Measurements from ENCODE around the gene TRIOBP. TPM values are rescaled to one million over a fixed set of nuclear protein-coding genes. Genes with fewer than 3 reads are reported as not detected.
A peak's percentile ranks its signal among the peaks of the same experiment; 100 is the strongest.

Gene TRIOBP
- total and polyA plus RNA-seq, 2 of the 4 experiments (the other 2 are of a cell fraction) = 46.4 to 69.8 TPM

GRCh38 chr22:37803639-37804351 lies 106.9 kb downstream of the TRIOBP start:
- Histone ChIP-seq H2BK20ac (ENCODE audit: low read depth, low read length) (no peak overlapping the region; the same call in 1 of the 2 replicates), H3K4me1 (ENCODE audit: control insufficient read depth, insufficient read depth, low read length) (peaks cover 12% of the 10 kb centered on the region), H3K9me1 (ENCODE audit: insufficient read depth, low read length) (peaks cover 5% of the 10 kb centered on the region; the same call in 1 of the 2 replicates), H4K91ac (ENCODE audit: insufficient read depth, low read depth, low read length) (peak overlapping the region; percentile 23; the same call in 1 of the 2 replicates), H3K79me1 (ENCODE audit: low read depth in 1 of 2, low read length in 2 of 2) (peaks cover 11 to 31% of the 10 kb centered on the region in 2 experiments; a peak in 3 of 4 replicates), H4K20me1 (ENCODE audit: insufficient read depth, low read length) (0 out of 2 replicates have a peak, but pooled peaks cover 8% of the 10 kb centered on the region), H3K4me3 (ENCODE audit: insufficient read depth, low read depth, low read length) (no peak overlapping the region), H3K27ac (ENCODE audit: insufficient read depth, low read length) (no peak overlapping the region), H2BK5ac (ENCODE audit: low read depth, low read length, poor library complexity, severe bottlenecking) (no peak overlapping the region), H4K8ac (ENCODE audit: low read depth in 2 of 2, low read length in 2 of 2) (peak overlapping the region; percentile 69 to 94; a peak in 3 of 4 replicates), H2AK9ac (replicated peaks; ENCODE audit: low read depth, low read length, poor library complexity) (peak overlapping the region; percentile 96), H3K27me3 (ENCODE audit: control insufficient read depth, insufficient read depth, low read length) (no peaks in the 10 kb centered on the region), H3K36me3 (ENCODE audit: control insufficient read depth, insufficient read depth, low read length) (no peaks in the 10 kb centered on the region), H3K9me3 (ENCODE audit: control insufficient read depth, insufficient read depth, low read length) (no peaks in the 10 kb centered on the region), H2AFZ (replicated peaks; ENCODE audit: low read length, poor library complexity) (peak overlapping the region; percentile 88), H3K4me2 (ENCODE audit: low read depth, low read length) (no peak overlapping the region; the same call in 1 of the 2 replicates), H2AK5ac (ENCODE audit: low read depth, low read length) (no peak overlapping the region), H3K18ac (ENCODE audit: low read depth, low read length) (no peak overlapping the region), H3K23ac (ENCODE audit: low read depth, low read length) (0 out of 2 replicates have a peak overlapping the region, but pooled peaks have one; percentile 39), H2BK120ac (ENCODE audit: low read depth, low read length) (peak overlapping the region; percentile 52; the same call in 1 of the 2 replicates), H3K4ac (ENCODE audit: low read depth, low read length) (peak overlapping the region; percentile 63), H3K9ac (ENCODE audit: low read depth, low read length) (no peak overlapping the region), H3K56ac (ENCODE audit: extremely low read depth, insufficient read depth, low read length) (no peak overlapping the region), H4K5ac (ENCODE audit: low read depth, low read length) (peak overlapping the region; percentile 75; the same call in 1 of the 2 replicates), H3K14ac (replicated peaks; ENCODE audit: low read depth, low read length) (no peak overlapping the region), H2BK15ac (ENCODE audit: low read depth, low read length) (no peak overlapping the region; the same call in 2 of the 3 replicates)
- no TSS peak for BruUV-seq (replicated peaks)
- in situ Hi-C loops (cut with MboI; ENCODE audit: low sequenced_read_pairs) = no loop called here
- intact Hi-C loops (cut with micrococcal nuclease) = no loop called here
- dilution Hi-C loops (cut with HindIII; ENCODE audit: low sequenced_read_pairs, unreplicated experiment) = no loop called here
- no peak for DNase-seq
- 47% methylated on average over 13 of the region's 34 CpGs; no CpG with 5 or more reads in 1 of the 2 experiments for WGBS, 2 experiments (ENCODE audit: extremely low coverage in 2 of 2, insufficient read length in 1 of 2)
- no peak for TF ChIP-seq SMC3 (IDR thresholded peaks at IDR 0.05; ENCODE audit: low read depth, low read length)
- TF ChIP-seq CTCF (conservative IDR thresholded peaks at IDR 0.05; ENCODE audit: low read depth, low read length) = no peak
- no peak for TF ChIP-seq POLR2A (IDR thresholded peaks at IDR 0.05; ENCODE audit: low read depth, low read length)
- ChIA-PET CTCF (no interaction called here), POLR2A (ENCODE audit: unreplicated experiment) (no interaction called here)
- ATAC-seq (ENCODE audit: low read depth) = no peak

Measured in IMR-90 (cell line).